A673 (cell line): ENCODE data around the gene NPAS1.

ENCODE experiments used
- CTCF ChIP-seq: fragments of 300-800, 200-600 bp; sonication (generic); conservative IDR thresholded peaks from 2 replicates; pipeline ENCODE4 v1.5.1; 2017; ENCODE audit warnings: low read depth, mild to moderate bottlenecking, antibody characterized with exemption, low read length, moderate library complexity, mixed read lengths
- EZH2 ChIP-seq: fragments of 200-600 bp; sonication (generic); IDR thresholded peaks from 2 replicates; pipeline ENCODE4 v1.6.1; 2017; ENCODE audit warnings: borderline replicate concordance, low read depth, mild to moderate bottlenecking, mixed read lengths, antibody characterized with exemption, low read length; ENCODE audit not compliant: poor library complexity, severe bottlenecking

- TF ChIP-seq CTCF (no peak), EZH2 (no peak)
Observed at GRCh38 chr19:46976845-46977320, 42.8 kb upstream of the NPAS1 start.
